ENCODE data around the gene NTRK2. TPM values are rescaled to one million over a fixed set of nuclear protein-coding genes. Genes with fewer than 3 reads are reported as not detected.

Gene NTRK2
- total and polyA plus RNA-seq, 4 experiments from 2014 or later = 0.11 to 0.18 (median 0.12) TPM; not detected in 1

- no peaks in the 10 kb centered on the region for H3K4me1 ChIP-seq (ENCODE audit: insufficient read depth, low read length)
These were observed 16.9 kb upstream of the NTRK2 start for GRCh38 chr9:84652496-84653120.

GRCh38 chr9:84655447-84655846 lies 14.1 kb upstream of the NTRK2 start:
- Histone ChIP-seq H3K27me3 (ENCODE audit: insufficient read depth, low read length) (no peaks in the 10 kb centered on the region), H3K9me3 (ENCODE audit: control insufficient read depth in 1 of 2, low read length in 2 of 2) (no peaks in the 10 kb centered on the region), H3K36me3 (ENCODE audit: insufficient read depth, low read length) (no peaks in the 10 kb centered on the region), H3K4me3 (ENCODE audit: low read length in 2 of 2) (no peak overlapping the region), H3K27ac (ENCODE audit: low read depth, low read length) (no peak overlapping the region), H3K4me1 (ENCODE audit: insufficient read depth, low read length) (no peaks in the 10 kb centered on the region)
- ChIA-PET CTCF (ENCODE audit: partially characterized antibody) (no interaction called here), POLR2A (ENCODE audit: partially characterized antibody) (no interaction called here)
- Mint-ChIP-seq H3K27ac (no peak overlapping the region), H3K4me3 (no peak overlapping the region), H3K4me1 (no peaks in the 10 kb centered on the region), H3K36me3 (no peaks in the 10 kb centered on the region), H3K27me3 (peaks cover 4 to 10% of the 10 kb centered on the region in 2 donors), H3K9me3 (no peaks in the 10 kb centered on the region)
- DNase-seq = no peak
- intact Hi-C loops (cut with micrococcal nuclease) = no loop called here

More at GRCh38 chr9:84652496-84653120, 16.9 kb upstream of the NTRK2 start:
- Mint-ChIP-seq H3K36me3 (no peaks in the 10 kb centered on the region), H3K27ac (no peak overlapping the region), H3K27me3 (peaks cover 4 to 7% of the 10 kb centered on the region in 2 donors), H3K9me3 (peaks cover 0 to 2% (median 0%) of the 10 kb centered on the region in 8 donors), H3K4me1 (no peaks in the 10 kb centered on the region), H3K4me3 (no peak overlapping the region)
- intact Hi-C loops (cut with micrococcal nuclease) = no loop called here
- no peak for DNase-seq
- POLR2A ChIA-PET (ENCODE audit: partially characterized antibody) = no interaction called here
- Histone ChIP-seq H3K36me3 (ENCODE audit: insufficient read depth, low read length) (no peaks in the 10 kb centered on the region), H3K9me3 (ENCODE audit: control insufficient read depth in 1 of 2, low read length in 2 of 2) (no peaks in the 10 kb centered on the region), H3K4me3 (ENCODE audit: low read length in 2 of 2) (no peak overlapping the region), H3K27me3 (ENCODE audit: insufficient read depth, low read length) (no peaks in the 10 kb centered on the region), H3K27ac (ENCODE audit: low read depth, low read length) (no peak overlapping the region)
- CTCF ChIA-PET (ENCODE audit: partially characterized antibody) = no interaction called here

GRCh38 chr9:84659313-84659712 lies 10.2 kb upstream of the NTRK2 start:
- H3K4me3 Mint-ChIP-seq = no peak overlapping the region
- intact Hi-C loops (cut with micrococcal nuclease) = no loop called here
- H3K27me3 Mint-ChIP-seq = peaks cover 3 to 6% of the 10 kb centered on the region in 2 donors
- ChIA-PET POLR2A (ENCODE audit: partially characterized antibody) (no interaction called here), CTCF (ENCODE audit: partially characterized antibody) (no interaction called here)
- no peaks in the 10 kb centered on the region for H3K36me3 Mint-ChIP-seq
- H3K36me3 ChIP-seq (ENCODE audit: insufficient read depth, low read length) = no peaks in the 10 kb centered on the region
- no peak overlapping the region for H3K27ac Mint-ChIP-seq
- no peaks in the 10 kb centered on the region for H3K27me3 ChIP-seq (ENCODE audit: insufficient read depth, low read length)
- DNase-seq = peak in 1 of 5 donors; percentile 11
- H3K9me3 Mint-ChIP-seq = peaks cover 0 to 4% (median 0%) of the 10 kb centered on the region in 8 donors
- no peak overlapping the region for H3K4me3 ChIP-seq (ENCODE audit: low read length in 2 of 2)
- H3K9me3 ChIP-seq (ENCODE audit: control insufficient read depth in 1 of 2, low read length in 2 of 2) = no peaks in the 10 kb centered on the region
- H3K4me1 ChIP-seq (ENCODE audit: insufficient read depth, low read length) = no peaks in the 10 kb centered on the region
- H3K4me1 Mint-ChIP-seq = no peaks in the 10 kb centered on the region
- H3K27ac ChIP-seq (ENCODE audit: low read depth, low read length) = no peak overlapping the region

DNA sequence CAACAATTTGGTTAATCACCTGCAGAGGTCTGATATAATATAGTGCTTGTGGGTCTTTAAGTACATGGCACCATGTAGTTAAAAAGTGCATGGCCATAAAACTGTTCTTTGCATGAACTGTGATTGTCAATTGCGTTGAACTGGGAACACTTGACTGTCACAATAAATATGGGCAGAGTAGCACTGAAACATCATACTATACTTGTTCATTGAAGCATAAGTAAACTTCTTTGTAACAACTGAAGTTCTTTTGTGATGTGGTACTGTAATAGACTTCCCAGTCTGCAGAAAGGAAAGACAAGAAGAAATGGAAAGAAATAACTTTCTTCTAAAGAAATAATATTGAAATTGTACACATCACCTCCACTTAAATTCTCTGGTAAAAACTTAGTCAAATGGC lies 9.8 kb upstream of the NTRK2 start:
- H3K4me1 ChIP-seq (ENCODE audit: insufficient read depth, low read length) = no peaks in the 10 kb centered on the region
- no peaks in the 10 kb centered on the region for H3K9me3 ChIP-seq (ENCODE audit: control insufficient read depth in 1 of 2, low read length in 2 of 2)
- H3K4me3 ChIP-seq (ENCODE audit: low read length in 2 of 2) = no peak overlapping the region
- H3K27ac ChIP-seq (ENCODE audit: low read depth, low read length) = no peak overlapping the region
- POLR2A ChIA-PET (ENCODE audit: partially characterized antibody) = no interaction called here
- intact Hi-C loops (cut with micrococcal nuclease) = no loop called here
- no peaks in the 10 kb centered on the region for H3K27me3 ChIP-seq (ENCODE audit: insufficient read depth, low read length)
- H3K36me3 ChIP-seq (ENCODE audit: insufficient read depth, low read length) = no peaks in the 10 kb centered on the region
- no peak overlapping the region for H3K27ac Mint-ChIP-seq
- no peaks in the 10 kb centered on the region for H3K4me1 Mint-ChIP-seq
- H3K27me3 Mint-ChIP-seq = peaks cover 3 to 6% of the 10 kb centered on the region in 2 donors
- peaks cover 0 to 4% (median 0%) of the 10 kb centered on the region in 8 donors for H3K9me3 Mint-ChIP-seq
- no peaks in the 10 kb centered on the region for H3K36me3 Mint-ChIP-seq
- CTCF ChIA-PET (ENCODE audit: partially characterized antibody) = no interaction called here
- DNase-seq = no peak
- no peak overlapping the region for H3K4me3 Mint-ChIP-seq

DNA sequence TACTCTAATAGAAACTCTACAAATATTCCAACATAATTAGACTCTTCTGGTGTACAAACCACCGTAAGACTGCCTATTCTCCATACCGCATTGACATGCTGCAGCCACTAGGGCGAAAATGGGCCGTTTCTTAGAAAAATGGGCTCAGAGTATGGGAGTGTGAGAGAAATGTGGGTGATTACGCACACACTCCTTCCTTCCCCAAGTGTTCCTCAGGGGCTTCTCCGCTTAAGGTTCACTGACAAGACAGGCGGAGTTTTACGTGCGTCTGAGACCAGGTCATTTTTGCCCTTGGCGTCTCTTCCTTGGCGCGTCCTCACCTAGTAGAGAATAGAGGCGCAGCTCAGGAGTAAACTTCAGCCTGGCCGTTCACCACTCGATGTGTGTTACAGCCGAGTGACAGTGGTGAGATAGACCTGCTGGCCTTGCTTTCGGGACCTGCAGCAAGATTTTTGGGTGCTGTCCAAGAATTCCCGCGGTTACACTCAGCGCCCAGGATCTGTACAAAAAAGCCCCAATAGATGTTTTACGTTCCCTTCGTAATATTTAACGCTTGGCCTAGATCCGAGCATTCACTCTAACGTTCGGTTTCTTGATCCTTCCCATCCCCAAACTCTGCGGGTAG lies 1.8 kb upstream of the NTRK2 start:
- H3K36me3 Mint-ChIP-seq = no peaks in the 10 kb centered on the region
- H3K4me1 ChIP-seq (ENCODE audit: insufficient read depth, low read length) = peaks cover 22% of the 10 kb centered on the region
- H3K4me1 Mint-ChIP-seq = peaks cover 6 to 28% (median 14%) of the 10 kb centered on the region in 4 donors
- ChIA-PET POLR2A (ENCODE audit: partially characterized antibody) (no interaction called here), CTCF (ENCODE audit: partially characterized antibody) (no interaction called here)
- H3K36me3 ChIP-seq (ENCODE audit: insufficient read depth, low read length) = no peaks in the 10 kb centered on the region
- peak overlapping the region; percentile 0 to 67 (median 41) for H3K4me3 Mint-ChIP-seq
- H3K27ac Mint-ChIP-seq = no peak overlapping the region
- peak in 1 of 5 donors; percentile 13 for DNase-seq
- no peak overlapping the region for H3K4me3 ChIP-seq (ENCODE audit: low read length in 2 of 2)
- no peaks in the 10 kb centered on the region for H3K9me3 ChIP-seq (ENCODE audit: control insufficient read depth in 1 of 2, low read length in 2 of 2)
- no peak overlapping the region for H3K27ac ChIP-seq (ENCODE audit: low read depth, low read length)
- H3K9me3 Mint-ChIP-seq = peaks cover 0 to 9% (median 4%) of the 10 kb centered on the region in 8 donors
- peaks cover 4% of the 10 kb centered on the region for H3K27me3 ChIP-seq (ENCODE audit: insufficient read depth, low read length)
- peaks cover 24 to 39% of the 10 kb centered on the region in 2 donors for H3K27me3 Mint-ChIP-seq
- intact Hi-C loops (cut with micrococcal nuclease) = no loop called here

- ChIA-PET CTCF (ENCODE audit: partially characterized antibody) (no interaction called here), POLR2A (ENCODE audit: partially characterized antibody) (no interaction called here)
These were observed 1.1 kb upstream of the NTRK2 start for GRCh38 chr9:84668196-84669012.

GRCh38 chr9:84669013-84669287 lies 579 bp upstream of the NTRK2 start:
- H3K27ac Mint-ChIP-seq = peak overlapping the region in 2 of 7 donors; percentile 12 to 39
- Histone ChIP-seq H3K4me1 (ENCODE audit: insufficient read depth, low read length) (peaks cover 22% of the 10 kb centered on the region), H3K4me3 (ENCODE audit: low read length in 2 of 2) (peak overlapping the region in 1 of 2 donors; percentile 32), H3K9me3 (ENCODE audit: control insufficient read depth in 1 of 2, low read length in 2 of 2) (no peaks in the 10 kb centered on the region), H3K27ac (ENCODE audit: low read depth, low read length) (no peak overlapping the region), H3K36me3 (ENCODE audit: insufficient read depth, low read length) (no peaks in the 10 kb centered on the region), H3K27me3 (ENCODE audit: insufficient read depth, low read length) (peaks cover 4% of the 10 kb centered on the region)
- CTCF ChIA-PET (ENCODE audit: partially characterized antibody) = no interaction called here
- peak in 1 of 5 donors; percentile 21 for DNase-seq
- H3K36me3 Mint-ChIP-seq = no peaks in the 10 kb centered on the region
- H3K4me3 Mint-ChIP-seq = peak overlapping the region; percentile 57 to 78 (median 75)
- H3K9me3 Mint-ChIP-seq = peaks cover 0 to 9% (median 3%) of the 10 kb centered on the region in 8 donors
- intact Hi-C loops (cut with micrococcal nuclease) = no loop called here
- H3K27me3 Mint-ChIP-seq = peaks cover 26 to 42% of the 10 kb centered on the region in 2 donors
- POLR2A ChIA-PET (ENCODE audit: partially characterized antibody) = no interaction called here
- H3K4me1 Mint-ChIP-seq = peaks cover 6 to 28% (median 14%) of the 10 kb centered on the region in 4 donors

More at GRCh38 chr9:84668196-84669012, 1.1 kb upstream of the NTRK2 start:
- peaks cover 22% of the 10 kb centered on the region for H3K4me1 ChIP-seq (ENCODE audit: insufficient read depth, low read length)
- H3K4me3 ChIP-seq (ENCODE audit: low read length in 2 of 2) = peak overlapping the region in 1 of 2 donors; percentile 32
- peak in 2 of 5 donors; percentile 0 to 6 for DNase-seq
- no peaks in the 10 kb centered on the region for H3K9me3 ChIP-seq (ENCODE audit: control insufficient read depth in 1 of 2, low read length in 2 of 2)
- peaks cover 4% of the 10 kb centered on the region for H3K27me3 ChIP-seq (ENCODE audit: insufficient read depth, low read length)
- Mint-ChIP-seq H3K9me3 (peaks cover 0 to 9% (median 4%) of the 10 kb centered on the region in 8 donors), H3K27ac (no peak overlapping the region), H3K36me3 (no peaks in the 10 kb centered on the region), H3K4me1 (peaks cover 6 to 28% (median 14%) of the 10 kb centered on the region in 4 donors), H3K4me3 (peak overlapping the region; percentile 36 to 78 (median 75)), H3K27me3 (peaks cover 24 to 39% of the 10 kb centered on the region in 2 donors)
- intact Hi-C loops (cut with micrococcal nuclease) = no loop called here
- H3K27ac ChIP-seq (ENCODE audit: low read depth, low read length) = no peak overlapping the region
- no peaks in the 10 kb centered on the region for H3K36me3 ChIP-seq (ENCODE audit: insufficient read depth, low read length)

Measured in CD4-positive, alpha-beta memory T cell (primary cell).